ENCODE results near the gene TAF4B. TPM values are rescaled to one million over a fixed set of nuclear protein-coding genes. Genes with fewer than 3 reads are reported as not detected.
A peak's percentile ranks its signal among the peaks of the same experiment; 100 is the strongest.

The TAF4B gene
- total RNA-seq: 3.0 TPM

GRCh38 chr18:26226229-26227050 is at the start of gene TAF4B:
Gene TAF4B (plus strand): TSS chr18:26226445. CDS start chr18:26226934, 489 bp downstream.
- H3K27ac ChIP-seq: peak within 1 kb of the TSS; percentile 66 to 67
- TF ChIP-seq CTCF (IDR thresholded peaks at IDR 0.05): no peak
- peaks cover 0 to 7% of the 10 kb centered on the region in 2 donors for H3K4me1 ChIP-seq
- H3K36me3 ChIP-seq: no peaks in the 10 kb centered on the region
- no peaks in the 10 kb centered on the region for H3K9me3 ChIP-seq
- DNase-seq (ENCODE audit: low spot score in 2 of 2): peak; percentile 71 to 95
- H3K4me3 ChIP-seq: peak within 1 kb of the TSS; percentile 80 to 96
- intact Hi-C loops (cut with DNase I): loop anchor here (1.0 to 10.0 kb wide), 5 partner anchors 136 to 992 kb away; partner anchors contain the start of genes SS18 and ZNF521
- no peaks in the 10 kb centered on the region for H3K27me3 ChIP-seq

- Histone ChIP-seq H3K27ac (no peak overlapping the region), H3K9me3 (no peaks in the 10 kb centered on the region), H3K36me3 (no peaks in the 10 kb centered on the region), H3K4me1 (no peaks in the 10 kb centered on the region), H3K27me3 (no peaks in the 10 kb centered on the region), H3K4me3 (no peak overlapping the region)
- no peak for DNase-seq (ENCODE audit: low spot score in 2 of 2)
- intact Hi-C loops (cut with DNase I): no loop called here
- TF ChIP-seq CTCF (IDR thresholded peaks at IDR 0.05): no peak
These were observed 44.9 kb upstream of the TAF4B start for GRCh38 chr18:26181343-26181826.

GRCh38 chr18:26183395-26184112 is 42.7 kb upstream of the TAF4B start:
- H3K27me3 ChIP-seq: no peaks in the 10 kb centered on the region
- no peaks in the 10 kb centered on the region for H3K4me1 ChIP-seq
- H3K27ac ChIP-seq: no peak overlapping the region
- intact Hi-C loops (cut with DNase I): no loop called here
- no peaks in the 10 kb centered on the region for H3K9me3 ChIP-seq
- H3K36me3 ChIP-seq: no peaks in the 10 kb centered on the region
- no peak for DNase-seq (ENCODE audit: low spot score in 2 of 2)
- no peak overlapping the region for H3K4me3 ChIP-seq
- TF ChIP-seq CTCF (IDR thresholded peaks at IDR 0.05): no peak

- no peak for TF ChIP-seq CTCF (IDR thresholded peaks at IDR 0.05)
- H3K27me3 ChIP-seq: no peaks in the 10 kb centered on the region
- no peaks in the 10 kb centered on the region for H3K36me3 ChIP-seq
- intact Hi-C loops (cut with DNase I): no loop called here
- no peak for DNase-seq (ENCODE audit: low spot score in 2 of 2)
- no peak overlapping the region for H3K27ac ChIP-seq
- no peak overlapping the region for H3K4me3 ChIP-seq
- no peaks in the 10 kb centered on the region for H3K4me1 ChIP-seq
- H3K9me3 ChIP-seq: no peaks in the 10 kb centered on the region
These were observed 41.0 kb upstream of the TAF4B start for GRCh38 chr18:26185267-26185666.

GRCh38 chr18:26190506-26190905 is 35.7 kb upstream of the TAF4B start:
- H3K4me3 ChIP-seq: no peak overlapping the region
- H3K27ac ChIP-seq: no peak overlapping the region
- DNase-seq (ENCODE audit: low spot score in 2 of 2): no peak
- intact Hi-C loops (cut with DNase I): no loop called here
- H3K36me3 ChIP-seq: no peaks in the 10 kb centered on the region
- H3K27me3 ChIP-seq: no peaks in the 10 kb centered on the region
- no peaks in the 10 kb centered on the region for H3K9me3 ChIP-seq
- H3K4me1 ChIP-seq: no peaks in the 10 kb centered on the region
- no peak for TF ChIP-seq CTCF (IDR thresholded peaks at IDR 0.05)
